Gastroesophageal sphincter (tissue), 4 donors: Measurements from ENCODE around the gene PSMC2. TPM values are rescaled to one million over a fixed set of nuclear protein-coding genes. Genes with fewer than 3 reads are reported as not detected.
A peak's percentile ranks its signal among the peaks of the same experiment; 100 is the strongest.

ENCODE experiments used
- ATAC-seq: fragments of 150-250 bp; one replicate; pipeline ENCODE4 v1.9.1; 2016; ENCODE audit warnings: mild to moderate bottlenecking, moderate library complexity
- H3K27ac ChIP-seq, 4 donors: fragments of 200-600 bp; sonication (generic) in 3 of 4; 1 replicate in 3 of 4; 2 replicates in 1 of 4; pipeline ENCODE4 v1.5.1; 2016 to 2019
- H3K27me3 ChIP-seq: fragments of 200-600 bp; sonication (generic); one replicate; pipeline ENCODE4 v1.5.1; 2019
- H3K36me3 ChIP-seq, 2 donors: fragments of 200-600 bp; sonication (generic); one replicate each; pipeline ENCODE4 v1.5.1; 2019; ENCODE audit warnings: control low read depth in 1 of 2
- H3K4me1 ChIP-seq, 3 donors: fragments of 200-600 bp; sonication (generic); 1 replicate in 2 of 3; 2 replicates in 1 of 3; pipeline ENCODE4 v1.5.1; 2016 to 2019; ENCODE audit warnings: control low read depth in 2 of 3
- H3K4me3 ChIP-seq, 2 donors: fragments of 200-600 bp; sonication (generic); one replicate each; pipeline ENCODE4 v1.5.1; 2019; ENCODE audit warnings: mild to moderate bottlenecking in 1 of 2, moderate library complexity in 1 of 2
- H3K9me3 ChIP-seq, 3 donors: fragments of 200-600 bp; sonication (generic); one replicate each; pipeline ENCODE4 v1.5.1; 2017 to 2019; ENCODE audit warnings: control low read depth in 2 of 3
- CTCF ChIP-seq, 4 experiments: fragments of 200-600 bp in 2 of 4; fragments of 450-650 bp in 2 of 4; sonication (generic) in 1 of 4; IDR thresholded peaks; one replicate each; pipeline ENCODE4 v1.5.1; 2017 to 2019; ENCODE audit warnings: antibody characterized with exemption in 4 of 4, mild to moderate bottlenecking in 2 of 4, moderate library complexity in 2 of 4
- EP300 ChIP-seq: sonication (generic); formaldehyde crosslinking; IDR thresholded peaks from one replicate; pipeline ENCODE4 v1.6.1; 2017; ENCODE audit warnings: antibody characterized with exemption, mild to moderate bottlenecking
- POLR2A ChIP-seq, 2 donors: fragments of 450-650 bp; IDR thresholded peaks; one replicate each; pipeline ENCODE4 v1.6.1; 2017; ENCODE audit warnings: antibody characterized with exemption in 2 of 2, mild to moderate bottlenecking in 2 of 2, moderate library complexity in 1 of 2
- POLR2AphosphoS5 ChIP-seq: sonication (generic); formaldehyde crosslinking; IDR thresholded peaks from one replicate; pipeline ENCODE4 v1.6.1; 2017; ENCODE audit warnings: antibody characterized with exemption
- WGBS, 2 donors: methylation state at CpG; one replicate each; pipeline ENCODE4 v1.1.5; 2018; ENCODE audit warnings: low coverage in 1 of 2; 5-methylcytosine and 5-hydroxymethylcytosine counted together
- total RNA-seq, 4 donors: library from RNA; depleted of rRNA; stranded (reverse); fragments of >200 nt; gene quantifications; one replicate each; pipeline ENCODE4 v1.1.0, GENCODE V29; 2016

PSMC2 gene
- total RNA-seq, 4 donors from 2014 or later = 119 to 137 (median 128) TPM

- TF ChIP-seq POLR2A (IDR thresholded peaks at IDR 0.05) = no peak
- TF ChIP-seq EP300 = no peak
- TF ChIP-seq POLR2AphosphoS5 = no peak
- no peak for TF ChIP-seq CTCF (IDR thresholded peaks at IDR 0.05)
- no peaks in the 10 kb centered on the region for H3K9me3 ChIP-seq
- 93 to 100% methylated on average over 1 to 2 of the region's 2 CpGs for WGBS, 2 donors
- H3K4me3 ChIP-seq = no peak overlapping the region
- peaks cover 0 to 91% of the 10 kb centered on the region in 2 donors for H3K36me3 ChIP-seq
- H3K27ac ChIP-seq = no peak overlapping the region
- no peaks in the 10 kb centered on the region for H3K27me3 ChIP-seq
- ATAC-seq = no peak
- H3K4me1 ChIP-seq = peaks cover 0 to 1% (median 0%) of the 10 kb centered on the region in 3 donors
Measured at GRCh38 chr7:103336761-103337160, 10.7 kb upstream of the PSMC2 start.

GRCh38 chr7:103338864-103339263, 8.6 kb upstream of the PSMC2 start:
- Histone ChIP-seq H3K27ac (no peak overlapping the region), H3K27me3 (no peaks in the 10 kb centered on the region), H3K4me3 (no peak overlapping the region), H3K4me1 (peaks cover 4 to 21% (median 7%) of the 10 kb centered on the region in 3 donors), H3K36me3 (peaks cover 0 to 81% of the 10 kb centered on the region in 2 donors), H3K9me3 (no peaks in the 10 kb centered on the region)
- TF ChIP-seq POLR2AphosphoS5 (no peak), POLR2A (IDR thresholded peaks at IDR 0.05) (no peak), CTCF (IDR thresholded peaks at IDR 0.05) (no peak)
- WGBS, 2 donors = 100% methylated on average over 1 to 2 of the region's 2 CpGs
- ATAC-seq = no peak

GRCh38 chr7:103341466-103341865, 6.0 kb upstream of the PSMC2 start:
- Histone ChIP-seq H3K36me3 (peaks cover 0 to 56% of the 10 kb centered on the region in 2 donors), H3K4me1 (peaks cover 4 to 29% (median 12%) of the 10 kb centered on the region in 3 donors), H3K4me3 (no peak overlapping the region), H3K27me3 (no peaks in the 10 kb centered on the region), H3K27ac (no peak overlapping the region), H3K9me3 (no peaks in the 10 kb centered on the region)
- 63 to 74% methylated on average over 1 to 2 of the region's 2 CpGs for WGBS, 2 donors
- no peak for TF ChIP-seq POLR2A (IDR thresholded peaks at IDR 0.05)
- TF ChIP-seq EP300 = no peak
- no peak for TF ChIP-seq POLR2AphosphoS5
- no peak for TF ChIP-seq CTCF (IDR thresholded peaks at IDR 0.05)
- ATAC-seq = no peak

DNA sequence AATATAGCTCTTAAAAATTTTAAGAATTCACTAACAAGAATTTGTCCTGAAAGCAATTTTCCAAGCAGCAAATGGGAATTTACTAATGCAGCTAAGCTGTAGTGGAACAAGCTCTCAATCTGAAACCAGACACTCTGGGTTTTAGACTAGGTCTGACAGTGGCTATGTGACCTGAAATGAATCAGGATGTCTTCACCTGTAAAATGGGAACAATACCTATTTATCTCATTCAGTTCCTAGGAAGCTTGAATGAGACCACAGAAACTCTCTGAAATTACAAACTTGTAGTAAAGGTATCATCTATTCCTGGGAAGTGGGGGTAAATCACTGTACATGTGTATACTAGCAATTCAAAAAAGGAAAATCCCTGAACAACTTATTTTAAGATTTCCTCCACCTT, 4.1 kb upstream of the PSMC2 start:
- ATAC-seq = no peak
- Histone ChIP-seq H3K27ac (no peak overlapping the region), H3K4me3 (peak overlapping the region; percentile 70 to 80), H3K36me3 (peaks cover 0 to 38% of the 10 kb centered on the region in 2 donors), H3K4me1 (peaks cover 4 to 39% (median 12%) of the 10 kb centered on the region in 3 donors), H3K9me3 (no peaks in the 10 kb centered on the region), H3K27me3 (no peaks in the 10 kb centered on the region)
- no peak for TF ChIP-seq POLR2AphosphoS5
- TF ChIP-seq POLR2A (IDR thresholded peaks at IDR 0.05) = no peak
- TF ChIP-seq EP300 = no peak
- TF ChIP-seq CTCF (IDR thresholded peaks at IDR 0.05) = no peak

- peaks cover 0 to 32% of the 10 kb centered on the region in 2 donors for H3K36me3 ChIP-seq
- H3K4me1 ChIP-seq = peaks cover 4 to 44% (median 17%) of the 10 kb centered on the region in 3 donors
- peak; percentile 4 for ATAC-seq
- peak overlapping the region; percentile 65 to 90 (median 86) for H3K27ac ChIP-seq
- TF ChIP-seq CTCF (IDR thresholded peaks at IDR 0.05) (no peak), POLR2AphosphoS5 (no peak), EP300 (no peak)
- WGBS, 2 donors = 2 to 3% methylated on average over 3 to 21 of the region's 26 CpGs
- no peaks in the 10 kb centered on the region for H3K9me3 ChIP-seq
- peak overlapping the region; percentile 70 to 80 for H3K4me3 ChIP-seq
- no peaks in the 10 kb centered on the region for H3K27me3 ChIP-seq
Measured at GRCh38 chr7:103343758-103344452, 3.5 kb upstream of the PSMC2 start.
